HCT116 (cell line): ENCODE results near the gene MYH6. TPM values are rescaled to one million over a fixed set of nuclear protein-coding genes. Genes with fewer than 3 reads are reported as not detected.

Experiments used
- ATAC-seq: fragments of 200-7000 bp; cut with Tn5 transposase; 2 replicates; pipeline ENCODE4 v1.9.1; 2020; ENCODE audit warnings: mild to moderate bottlenecking, moderate library complexity
- BruUV-seq: library from RNA; stranded (reverse); fragments of 400-500 nt; replicated peaks from 2 replicates; lab custom pipeline; 2021; lab: Mats Ljungman, UMichigan
- CTCF ChIA-PET: fragments of 300-600 bp; sonication (Branson Sonifier 250); formaldehyde crosslinking; loops from one replicate; lab custom pipeline; 2021; ENCODE audit warnings: antibody characterized with exemption; lab: Charles Lee
- POLR2A ChIA-PET: fragments of 300-600, 350-600 bp; sonication (Branson Sonifier 250); formaldehyde crosslinking; loops from one replicate; lab custom pipeline; 2021; ENCODE audit warnings: antibody characterized with exemption; lab: Charles Lee
- RAD21 ChIA-PET, 2 experiments: fragments of 300-600 bp; sonication (Branson Sonifier 250); formaldehyde crosslinking; loops; one replicate each; lab custom pipeline; 2023; ENCODE audit warnings: low total read pairs in 2 of 2; ENCODE audit not compliant: uncharacterized antibody in 2 of 2, unreplicated experiment in 2 of 2, low non-redundant PET in 1 of 2; lab: Charles Lee
- DNase-seq: peaks from one replicate; pipeline ENCODE4 v3.0.0-alpha.2; 2010; ENCODE audit warnings: low read depth, low spot score
- H2AFZ ChIP-seq: fragments of 200-600 bp; shearing (Covaris generic), sonication (generic); 2 replicates; pipeline ENCODE4 v1.6.1; 2017; ENCODE audit warnings: low read depth, mixed run types, mixed read lengths, antibody characterized with exemption, low read length; ENCODE audit not compliant: poor library complexity, severe bottlenecking
- H3K27ac ChIP-seq: 2 replicates; pipeline ENCODE4 v1.5.1; 2012; ENCODE audit warnings: low read depth, low read length
- H3K27me3 ChIP-seq: fragments of 200-600 bp; sonication (generic); 2 replicates; pipeline ENCODE4 v1.6.1; 2016; ENCODE audit warnings: mixed run types, low read length, mixed read lengths; ENCODE audit not compliant: insufficient read depth
- H3K36me3 ChIP-seq, 2 experiments: fragments of 200-500 bp in 1 of 2; fragments of 200-600 bp in 1 of 2; sonication (Bioruptor generic) in 1 of 2; sonication (generic) in 1 of 2; 2 replicates each; pipeline versions ENCODE4 v1.5.1 to v1.6.1; 2014 to 2016; ENCODE audit warnings: low read length in 2 of 2, inconsistent platforms in 1 of 2, mixed read lengths in 1 of 2, mixed run types in 1 of 2; ENCODE audit not compliant: insufficient read depth in 2 of 2, control insufficient read depth in 1 of 2
- H3K4me1 ChIP-seq, 2 experiments: fragments of 200-600 bp in 1 of 2; sonication (generic) in 1 of 2; 2 replicates each; pipeline versions ENCODE4 v1.5.1 to v1.6.1; 2012 to 2017; ENCODE audit warnings: low read length in 2 of 2, inconsistent platforms in 1 of 2, mild to moderate bottlenecking in 1 of 2, mixed read lengths in 1 of 2, mixed run types in 1 of 2, moderate library complexity in 1 of 2; ENCODE audit not compliant: insufficient read depth in 2 of 2, control insufficient read depth in 1 of 2
- H3K4me2 ChIP-seq: fragments of 200-600 bp; sonication (generic); 2 replicates; pipeline ENCODE4 v1.6.1; 2017; ENCODE audit warnings: mixed run types, low read length, mixed read lengths
- H3K4me3 ChIP-seq, 2 experiments: fragments of 200-600 bp in 1 of 2; sonication (generic) in 1 of 2; replicated peaks in 1 of 2; 2 replicates each; pipeline ENCODE4 v1.5.1; 2011 to 2016; ENCODE audit warnings: low read length in 2 of 2, control low read depth in 1 of 2, low read depth in 1 of 2, mild to moderate bottlenecking in 1 of 2, mixed read lengths in 1 of 2, mixed run types in 1 of 2
- H3K79me2 ChIP-seq: fragments of 200-600 bp; sonication (generic); 2 replicates; pipeline ENCODE4 v1.6.1; 2017; ENCODE audit warnings: mild to moderate bottlenecking, mixed run types, low read length, moderate library complexity, mixed read lengths; ENCODE audit not compliant: insufficient read depth
- H3K9ac ChIP-seq: fragments of 200-600 bp; sonication (generic); 2 replicates; pipeline ENCODE4 v1.6.1; 2016; ENCODE audit warnings: low read length, mixed read lengths
- H3K9me2 ChIP-seq: fragments of 200-600 bp; sonication (generic), shearing (Covaris generic); 2 replicates; pipeline ENCODE4 v1.6.1; 2017; ENCODE audit warnings: mixed run types, mild to moderate bottlenecking, moderate library complexity; ENCODE audit not compliant: insufficient read depth
- H3K9me3 ChIP-seq, 2 experiments: fragments of 200-500 bp in 1 of 2; fragments of 200-600 bp in 1 of 2; sonication (Bioruptor generic) in 1 of 2; sonication (generic) in 1 of 2; 2 replicates each; pipeline ENCODE4 v1.6.1; 2014 to 2017; ENCODE audit warnings: low read length in 2 of 2, mixed read lengths in 2 of 2, inconsistent platforms in 1 of 2, low read depth in 1 of 2, mild to moderate bottlenecking in 1 of 2, mixed run types in 1 of 2, moderate library complexity in 1 of 2; ENCODE audit not compliant: control insufficient read depth in 1 of 2, insufficient read depth in 1 of 2
- H4K20me1 ChIP-seq: fragments of 200-600 bp; sonication (generic), shearing (Covaris generic); 2 replicates; pipeline ENCODE4 v1.6.1; 2017; ENCODE audit warnings: mixed run types, mild to moderate bottlenecking, moderate library complexity; ENCODE audit not compliant: insufficient read depth
- CBX3 ChIP-seq: IDR thresholded peaks from 2 replicates; pipeline ENCODE4 v1.6.1; 2012; ENCODE audit warnings: low read depth
- EGR1 ChIP-seq: IDR thresholded peaks from 2 replicates; pipeline ENCODE4 v1.6.1; 2012; ENCODE audit warnings: low read depth
- EZH2phosphoT487 ChIP-seq: fragments of 200-600 bp; IDR thresholded peaks from 2 replicates; pipeline ENCODE4 v1.6.1; 2018; ENCODE audit warnings: antibody characterized with exemption, borderline replicate concordance
- POLR2A ChIP-seq: IDR thresholded peaks from 2 replicates; pipeline ENCODE4 v1.7.0; 2011; ENCODE audit warnings: borderline replicate concordance; ENCODE audit not compliant: insufficient read depth, insufficient read length; ENCODE audit errors: extremely low read depth
- SIN3A ChIP-seq: IDR thresholded peaks from 2 replicates; pipeline ENCODE4 v1.6.1; 2012; ENCODE audit warnings: low read depth
- SP1 ChIP-seq: IDR thresholded peaks from 2 replicates; pipeline ENCODE4 v1.6.1; 2012; ENCODE audit warnings: low read depth
- TCF7L2 ChIP-seq: IDR thresholded peaks from 2 replicates; pipeline ENCODE4 v1.7.0; 2011; ENCODE audit warnings: borderline replicate concordance, inconsistent platforms; ENCODE audit not compliant: insufficient read depth, insufficient read length; ENCODE audit errors: extremely low read depth
- ZFX ChIP-seq: fragments of 450-650 bp; IDR thresholded peaks from 2 replicates; pipeline ENCODE4 v1.6.1; 2017
- ZNF274 ChIP-seq: fragments of 200-500 bp; sonication (Bioruptor generic); IDR thresholded peaks from 2 replicates; pipeline ENCODE4 v1.6.1; 2014; ENCODE audit warnings: mild to moderate bottlenecking, low read depth, low read length, inconsistent platforms
- intact Hi-C: fragments of 100-400 bp; cut with micrococcal nuclease; formaldehyde crosslinking; loops from 2 replicates; pipeline ENCODE4 v1.10.0; 2022
- total RNA-seq: library from RNA; stranded (reverse); gene quantifications from one replicate; pipeline ENCODE4 v1.2.1, GENCODE V29; 2021; ENCODE audit not compliant: unreplicated experiment
- TF ChIP-seq, protein P1 (sequence below): IDR thresholded peaks from 2 replicates; pipeline ENCODE4 v1.6.1; 2012; ENCODE audit warnings: low read depth
- TF ChIP-seq, protein P2 (sequence below): IDR thresholded peaks from 2 replicates; pipeline ENCODE4 v1.6.1; 2012
- TF ChIP-seq, protein P3 (sequence below): IDR thresholded peaks from 2 replicates; pipeline ENCODE4 v1.6.1; 2012

MYH6 gene
- total RNA-seq, 1 experiment from 2014 or later, result not detected

DNA sequence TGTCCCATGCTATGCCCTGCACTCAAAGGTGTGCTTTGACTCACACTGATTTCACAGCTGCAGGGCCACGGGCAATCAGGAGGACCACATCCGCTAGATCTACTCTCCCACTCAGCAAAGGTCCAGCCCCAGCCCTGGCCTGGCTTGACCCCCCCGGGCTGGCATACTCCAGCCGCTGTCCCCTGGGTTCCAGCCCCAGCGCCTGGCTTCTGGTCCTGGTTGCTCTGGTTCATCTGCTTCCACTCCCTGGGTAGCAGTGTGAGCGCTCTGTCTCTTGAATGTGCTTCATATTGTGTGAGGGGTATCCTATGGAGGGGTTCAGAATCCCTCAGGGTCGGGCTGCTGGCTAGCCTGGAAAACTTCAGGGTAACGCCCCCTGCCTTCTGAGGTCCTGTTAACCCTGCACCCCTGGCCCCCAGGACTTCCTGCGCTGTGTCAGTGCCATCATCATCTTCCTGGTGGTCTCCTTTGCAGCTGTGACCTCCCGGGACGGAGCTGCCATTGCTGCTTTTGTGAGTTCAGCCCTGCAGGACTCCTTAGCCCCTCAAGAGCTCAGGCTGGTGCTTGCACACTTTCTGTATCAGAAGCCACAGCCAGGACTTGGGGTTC lies 29.4 kb downstream of the MYH6 start:
- no TSS peak for BruUV-seq
- no peak overlapping the region for H3K4me3 ChIP-seq
- ATAC-seq (no peak), DNase-seq (no peak)
- H2AFZ ChIP-seq, result no peak overlapping the region
- ChIA-PET RAD21 (no interaction called here), CTCF (interaction anchor here (0.6 to 3.1 kb wide), 3 partner anchors 18 to 52 kb away, joined by 3 to 23 read pairs (median 10); no protein-coding TSS in a partner anchor), POLR2A (no interaction called here)
- H3K36me3 ChIP-seq, result no peaks in the 10 kb centered on the region
- no peak overlapping the region for H3K4me2 ChIP-seq
- intact Hi-C loops, result no loop called here
- no peaks in the 10 kb centered on the region for H3K9me2 ChIP-seq
- 0 out of 2 replicates have a peak, but pooled peaks cover 6% of the 10 kb centered on the region for H3K27me3 ChIP-seq
- no peaks in the 10 kb centered on the region for H3K79me2 ChIP-seq
- TF ChIP-seq POLR2A (no peak), EGR1 (no peak), ZNF274 (no peak), CBX3 (no peak), EZH2phosphoT487 (no peak), TCF7L2 (no peak), SP1 (no peak), ZFX (no peak), SIN3A (no peak)
- TF ChIP-seq, protein P1, sequence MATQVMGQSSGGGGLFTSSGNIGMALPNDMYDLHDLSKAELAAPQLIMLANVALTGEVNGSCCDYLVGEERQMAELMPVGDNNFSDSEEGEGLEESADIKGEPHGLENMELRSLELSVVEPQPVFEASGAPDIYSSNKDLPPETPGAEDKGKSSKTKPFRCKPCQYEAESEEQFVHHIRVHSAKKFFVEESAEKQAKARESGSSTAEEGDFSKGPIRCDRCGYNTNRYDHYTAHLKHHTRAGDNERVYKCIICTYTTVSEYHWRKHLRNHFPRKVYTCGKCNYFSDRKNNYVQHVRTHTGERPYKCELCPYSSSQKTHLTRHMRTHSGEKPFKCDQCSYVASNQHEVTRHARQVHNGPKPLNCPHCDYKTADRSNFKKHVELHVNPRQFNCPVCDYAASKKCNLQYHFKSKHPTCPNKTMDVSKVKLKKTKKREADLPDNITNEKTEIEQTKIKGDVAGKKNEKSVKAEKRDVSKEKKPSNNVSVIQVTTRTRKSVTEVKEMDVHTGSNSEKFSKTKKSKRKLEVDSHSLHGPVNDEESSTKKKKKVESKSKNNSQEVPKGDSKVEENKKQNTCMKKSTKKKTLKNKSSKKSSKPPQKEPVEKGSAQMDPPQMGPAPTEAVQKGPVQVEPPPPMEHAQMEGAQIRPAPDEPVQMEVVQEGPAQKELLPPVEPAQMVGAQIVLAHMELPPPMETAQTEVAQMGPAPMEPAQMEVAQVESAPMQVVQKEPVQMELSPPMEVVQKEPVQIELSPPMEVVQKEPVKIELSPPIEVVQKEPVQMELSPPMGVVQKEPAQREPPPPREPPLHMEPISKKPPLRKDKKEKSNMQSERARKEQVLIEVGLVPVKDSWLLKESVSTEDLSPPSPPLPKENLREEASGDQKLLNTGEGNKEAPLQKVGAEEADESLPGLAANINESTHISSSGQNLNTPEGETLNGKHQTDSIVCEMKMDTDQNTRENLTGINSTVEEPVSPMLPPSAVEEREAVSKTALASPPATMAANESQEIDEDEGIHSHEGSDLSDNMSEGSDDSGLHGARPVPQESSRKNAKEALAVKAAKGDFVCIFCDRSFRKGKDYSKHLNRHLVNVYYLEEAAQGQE, result no peak
- TF ChIP-seq, protein P2, sequence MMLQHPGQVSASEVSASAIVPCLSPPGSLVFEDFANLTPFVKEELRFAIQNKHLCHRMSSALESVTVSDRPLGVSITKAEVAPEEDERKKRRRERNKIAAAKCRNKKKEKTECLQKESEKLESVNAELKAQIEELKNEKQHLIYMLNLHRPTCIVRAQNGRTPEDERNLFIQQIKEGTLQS, result no peak
- TF ChIP-seq, protein P3, sequence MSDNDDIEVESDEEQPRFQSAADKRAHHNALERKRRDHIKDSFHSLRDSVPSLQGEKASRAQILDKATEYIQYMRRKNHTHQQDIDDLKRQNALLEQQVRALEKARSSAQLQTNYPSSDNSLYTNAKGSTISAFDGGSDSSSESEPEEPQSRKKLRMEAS, result no peak
- H3K9me3 ChIP-seq, result no peaks in the 10 kb centered on the region
- no peak overlapping the region for H3K9ac ChIP-seq
- no peaks in the 10 kb centered on the region for H3K4me1 ChIP-seq
- no peaks in the 10 kb centered on the region for H4K20me1 ChIP-seq
- no peak overlapping the region for H3K27ac ChIP-seq
